Airway epithelial cell (primary cell): ENCODE results near the gene OR4Q3. TPM values are rescaled to one million over a fixed set of nuclear protein-coding genes. Genes with fewer than 3 reads are reported as not detected.

ENCODE experiments used
- total RNA-seq: library from RNA; depleted of rRNA; stranded (reverse); fragments of >200 nt; gene quantifications from 2 replicates; pipeline ENCODE4 v1.2.3, GENCODE V29; 2015

The OR4Q3 gene
- not detected in 2 replicates for total RNA-seq

GRCh38 chr14:19743256-19743655, at the start of gene OR4Q3:
TSS of gene OR4Q3 (plus strand) at chr14:19743571.

DNA sequence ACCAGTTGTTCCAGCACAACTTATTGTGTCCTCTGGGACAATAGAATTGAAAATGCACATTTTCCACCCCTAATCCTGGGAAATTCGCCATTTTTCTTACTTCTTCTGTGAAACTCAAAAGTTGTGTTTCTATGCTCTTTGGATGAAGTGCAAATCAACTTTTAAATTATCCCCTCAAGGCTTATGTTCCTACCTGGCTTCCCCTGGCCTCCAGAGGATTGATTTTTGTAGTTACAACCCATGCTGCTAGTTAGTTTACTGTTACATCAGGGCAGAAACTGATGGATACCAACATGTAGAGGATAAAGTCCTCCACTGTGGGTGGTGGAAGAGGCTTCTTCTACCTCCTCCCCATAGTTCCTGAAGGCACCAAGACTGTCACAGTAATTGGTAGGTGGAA, 29.8 kb downstream of the OR4Q3 start, which contains the start of gene OR4M1:
Gene OR4M1, plus strand, starts transcription at position 301 of the 400 bp plus-strand sequence. CDS start 6,819 bp downstream, outside the sequence.

Other genes starting within 250 kb of the OR4Q3 start
- not detected in 2 replicates for gene OR11H2, start 29.7 kb upstream of the OR4Q3 start, total RNA-seq
- gene OR4M1, start 29.9 kb downstream of the OR4Q3 start, total RNA-seq: not detected in 2 replicates
- gene OR4N2, start 60.2 kb downstream of the OR4Q3 start, total RNA-seq: not detected in 2 replicates
- gene OR4K2, start 131.6 kb downstream of the OR4Q3 start, total RNA-seq: not detected in 2 replicates
- not detected in 2 replicates for gene OR4K5, start 177.0 kb downstream of the OR4Q3 start, total RNA-seq
- not detected in 2 replicates for gene OR4K1, start 187.3 kb downstream of the OR4Q3 start, total RNA-seq
- not detected in 2 replicates for gene OR4K15, start 232.0 kb downstream of the OR4Q3 start, total RNA-seq